K562 (cell line): Measurements from ENCODE around the gene NMNAT2. TPM values are rescaled to one million over a fixed set of nuclear protein-coding genes. Genes with fewer than 3 reads are reported as not detected.

ENCODE experiments used
- ATAC-seq: fragments of 200-7000 bp; cut with Tn5 transposase; 3 replicates; pipeline ENCODE4 v1.9.1; 2020; ENCODE audit warnings: moderate library complexity
- BruUV-seq: library from RNA; stranded (reverse); fragments of 400-500 nt; replicated peaks from 2 replicates; lab custom pipeline; 2021; lab: Mats Ljungman, UMichigan
- CTCF ChIA-PET: fragments of 300-600 bp; formaldehyde crosslinking; extraction: SDS; loops from one replicate; lab custom pipeline; 2021; ENCODE audit warnings: low intra/inter-chr PET ratio; lab: Yijun Ruan, JAX
- POLR2A ChIA-PET: fragments of 300-600, 350-650 bp; sonication (Branson Sonifier 250); formaldehyde crosslinking; extraction: SDS; loops from one replicate; lab custom pipeline; 2021; ENCODE audit warnings: antibody characterized with exemption, inconsistent platforms; lab: Yijun Ruan, JAX
- DNase-seq, 4 experiments: peaks; one replicate each; pipeline versions ENCODE4 v3.0.0 to v3.0.0-alpha.2; 2011 to 2018; ENCODE audit warnings: low spot score in 3 of 4, mixed read lengths in 3 of 4; ENCODE audit errors: extremely low read depth in 1 of 4
- FAIRE-seq: peaks from 2 replicates; lab custom pipeline; 2011; peaks lifted over from hg19 to GRCh38; lab: Jason Lieb, UNC
- H2AFZ ChIP-seq: 2 replicates; pipeline ENCODE4 v1.6.0; 2011; ENCODE audit warnings: low read depth, low read length, control low read depth, inconsistent platforms
- H3K27ac ChIP-seq: fragments of 200-600 bp; 3 replicates; pipeline ENCODE4 v1.8.0; 2011; ENCODE audit warnings: low read depth, mild to moderate bottlenecking, control low read depth, inconsistent platforms, low read length, moderate library complexity, mixed read lengths; ENCODE audit errors: extremely low read depth
- H3K27me3 ChIP-seq, 2 experiments: fragments of 300-600 bp in 1 of 2; 2 replicates in 1 of 2; 3 replicates in 1 of 2; pipeline versions ENCODE4 v1.6.0 to v1.8.0; 2011; ENCODE audit warnings: inconsistent platforms in 2 of 2, low read length in 2 of 2, mild to moderate bottlenecking in 1 of 2, mixed read lengths in 1 of 2, moderate library complexity in 1 of 2; ENCODE audit not compliant: control insufficient read depth in 2 of 2, insufficient read depth in 2 of 2
- H3K36me3 ChIP-seq: fragments of 300-600 bp; 3 replicates; pipeline ENCODE4 v1.8.0; 2011; ENCODE audit warnings: mild to moderate bottlenecking, low read length, inconsistent platforms; ENCODE audit not compliant: control insufficient read depth, insufficient read depth
- H3K4me1 ChIP-seq, 2 experiments: fragments of 200-600 bp in 1 of 2; replicated peaks in 1 of 2; 2 replicates in 1 of 2; 3 replicates in 1 of 2; pipeline versions ENCODE4 v1.5.1 to v1.8.0; 2011; ENCODE audit warnings: inconsistent platforms in 2 of 2, low read length in 2 of 2, mild to moderate bottlenecking in 1 of 2, mixed read lengths in 1 of 2, moderate library complexity in 1 of 2; ENCODE audit not compliant: control insufficient read depth in 2 of 2, insufficient read depth in 2 of 2
- H3K4me2 ChIP-seq: 2 replicates; pipeline ENCODE4 v1.6.1; 2011; ENCODE audit warnings: low read length, control low read depth, inconsistent platforms, mixed read lengths; ENCODE audit not compliant: insufficient read depth
- H3K4me3 ChIP-seq: fragments of 200-600 bp; sonication (generic), shearing (Covaris generic); 2 replicates; pipeline ENCODE4 v1.5.1; 2016; ENCODE audit warnings: control low read depth, inconsistent platforms
- H3K79me2 ChIP-seq: fragments of 200-600 bp; 3 replicates; pipeline ENCODE4 v1.8.0; 2011; ENCODE audit warnings: low read length, inconsistent platforms; ENCODE audit not compliant: control insufficient read depth, insufficient read depth
- H3K9ac ChIP-seq, 2 experiments: 2 replicates each; pipeline versions ENCODE4 v1.6.0 to v1.6.1; 2011; ENCODE audit warnings: low read depth in 2 of 2, low read length in 2 of 2, control low read depth in 1 of 2, inconsistent platforms in 1 of 2, mild to moderate bottlenecking in 1 of 2, mixed read lengths in 1 of 2; ENCODE audit not compliant: insufficient read depth in 1 of 2
- H3K9me1 ChIP-seq: one replicate; pipeline ENCODE4 v1.6.0; 2011; ENCODE audit warnings: inconsistent platforms, mild to moderate bottlenecking, low read length, moderate library complexity; ENCODE audit not compliant: control insufficient read depth, insufficient read depth
- H3K9me3 ChIP-seq: replicated peaks from 2 replicates; pipeline ENCODE4 v1.5.1; 2011; ENCODE audit warnings: low read depth, low read length, inconsistent platforms; ENCODE audit not compliant: control insufficient read depth, insufficient read depth
- H4K20me1 ChIP-seq: replicated peaks from 2 replicates; pipeline ENCODE4 v1.6.1; 2011; ENCODE audit warnings: low read length, inconsistent platforms, mixed read lengths; ENCODE audit not compliant: control insufficient read depth, insufficient read depth
- ADNP ChIP-seq: fragments of 200-800 bp; sonication (Bioruptor generic); IDR thresholded peaks from 2 replicates; pipeline ENCODE4 v1.6.1; 2016; ENCODE audit warnings: missing genetic modification characterization, missing compliant biosample characterization
- ETV6 ChIP-seq, 3 experiments: fragments of 150-350 bp in 1 of 3; sonication (generic) in 1 of 3; formaldehyde crosslinking in 1 of 3; IDR thresholded peaks; 2 replicates each; pipeline versions ENCODE4 v1.6.1 to v1.8.0; 2014 to 2022; ENCODE audit warnings: borderline replicate concordance in 2 of 3, low read depth in 2 of 3, antibody characterized with exemption in 1 of 3, low read length in 1 of 3, mild to moderate bottlenecking in 1 of 3, missing genetic modification reagents in 1 of 3
- FOXP4 ChIP-seq: sonication (generic); formaldehyde crosslinking; IDR thresholded peaks from 2 replicates; pipeline ENCODE4 v1.8.0; 2022; ENCODE audit warnings: mild to moderate bottlenecking, missing genetic modification reagents, borderline replicate concordance
- TBL1XR1 ChIP-seq, 2 experiments: IDR thresholded peaks; 2 replicates each; pipeline ENCODE4 v1.6.1; 2012; ENCODE audit warnings: improper control_type of control experiment in 2 of 2, low read length in 2 of 2, mild to moderate bottlenecking in 1 of 2
- WGBS: fragments of 100-300 bp; shearing (Covaris generic); methylation state at CpG from one replicate; pipeline ENCODE4 v1.1.6; 2016; ENCODE audit warnings: low coverage, mixed read lengths; ENCODE audit not compliant: insufficient coverage; ENCODE audit errors: missing lambda C conversion rate; 5-methylcytosine and 5-hydroxymethylcytosine counted together
- in situ Hi-C: fragments of 300-500 bp; cut with MboI; formaldehyde crosslinking; loops from 4 replicates; pipeline ENCODE4 v1.15.0; 2018; ENCODE audit warnings: inconsistent platforms, mixed read lengths
- intact Hi-C: fragments of 100-400 bp; cut with micrococcal nuclease; formaldehyde crosslinking; loops from 2 replicates; pipeline ENCODE4 v1.14.2; 2022
- polyA plus RNA-seq, 8 experiments: library from polyadenylated mRNA; depleted of rRNA in 4 of 8; stranded (reverse) in 5 of 8; unstranded in 3 of 8; fragments of >200 nt; fragmentation: Nextera tagmentation in 2 of 8; fragmentation: Illumina TruSeq in 1 of 8; extraction: Ambion mirVana in 2 of 8; extraction: Trizol in 1 of 8; gene quantifications; 2 replicates each; pipeline versions ENCODE4 v1.2.1 to v1.2.3, GENCODE V29; 2011 to 2014; ENCODE audit warnings: inconsistent platforms in 1 of 8, missing spikeins in 1 of 8
- total RNA-seq, 7 experiments: library from RNA; depleted of rRNA in 6 of 7; stranded (reverse); fragments of >200 nt in 6 of 7; fragmentation: Illumina TruSeq in 2 of 7; extraction: Trizol in 2 of 7; gene quantifications; 2 replicates each; pipeline versions ENCODE4 v1.2.1 to v1.2.3, GENCODE V29; 2011 to 2021; ENCODE audit warnings: low replicate concordance in 1 of 7

NMNAT2 gene
- total and polyA plus RNA-seq, 9 of the 15 experiments (the other 6 are each of a cell fraction or from before 2014, with no cell fraction given), result not detected

- no peak overlapping the region for H3K4me2 ChIP-seq
- H4K20me1 ChIP-seq, result no peaks in the 10 kb centered on the region
- no peak overlapping the region for H3K27ac ChIP-seq
- H3K79me2 ChIP-seq, result no peaks in the 10 kb centered on the region
- H3K4me1 ChIP-seq, result no peaks in the 10 kb centered on the region
- BruUV-seq, result no TSS peak
- H3K27me3 ChIP-seq, result peaks cover 12 to 38% of the 10 kb centered on the region in 2 experiments
- POLR2A ChIA-PET, result interaction anchor here (0.8 to 1.3 kb wide), 2 partner anchors 10 to 23 kb away, joined by 3 read pairs; no protein-coding TSS in a partner anchor
- H3K9me3 ChIP-seq, result no peaks in the 10 kb centered on the region
- no peak for TF ChIP-seq TBL1XR1 (IDR thresholded peaks at IDR 0.05; ENCODE audit: low read length in 2 of 2)
- no peak for TF ChIP-seq FOXP4 (CRISPR knock-in tag)
- TF ChIP-seq ADNP (tag), result no peak
- no peak for TF ChIP-seq ETV6 (IDR thresholded peaks at IDR 0.05; ENCODE audit: borderline replicate concordance in 1 of 2, low read depth in 2 of 2, low read length in 1 of 2)
- TF ChIP-seq ETV6 (CRISPR knock-in tag; IDR thresholded peaks at IDR 0.05; ENCODE audit: borderline replicate concordance), result no peak
- TF ChIP-seq, all 486 proteins: peak for 0
- no peak overlapping the region for H3K4me3 ChIP-seq
- 3% methylated on average over 5 of the region's 5 CpGs for WGBS
- FAIRE-seq (no peak), ATAC-seq (no peak), DNase-seq (no peak)
- in situ Hi-C loops, result no loop called here
- no peak overlapping the region for H3K9ac ChIP-seq
- H3K9me1 ChIP-seq, result no peaks in the 10 kb centered on the region
- intact Hi-C loops, result no loop called here
- H2AFZ ChIP-seq, result no peak overlapping the region
- CTCF ChIA-PET, result no interaction called here
- no peaks in the 10 kb centered on the region for H3K36me3 ChIP-seq
Observed at GRCh38 chr1:183262628-183263200, 155.5 kb downstream of the NMNAT2 start.
